ENCODE results near the gene ZBTB16. TPM values are rescaled to one million over a fixed set of nuclear protein-coding genes. Genes with fewer than 3 reads are reported as not detected.

The ZBTB16 gene
- total and polyA plus RNA-seq, 2 experiments from 2014 or later = 0.29 to 1.4 TPM

DNA sequence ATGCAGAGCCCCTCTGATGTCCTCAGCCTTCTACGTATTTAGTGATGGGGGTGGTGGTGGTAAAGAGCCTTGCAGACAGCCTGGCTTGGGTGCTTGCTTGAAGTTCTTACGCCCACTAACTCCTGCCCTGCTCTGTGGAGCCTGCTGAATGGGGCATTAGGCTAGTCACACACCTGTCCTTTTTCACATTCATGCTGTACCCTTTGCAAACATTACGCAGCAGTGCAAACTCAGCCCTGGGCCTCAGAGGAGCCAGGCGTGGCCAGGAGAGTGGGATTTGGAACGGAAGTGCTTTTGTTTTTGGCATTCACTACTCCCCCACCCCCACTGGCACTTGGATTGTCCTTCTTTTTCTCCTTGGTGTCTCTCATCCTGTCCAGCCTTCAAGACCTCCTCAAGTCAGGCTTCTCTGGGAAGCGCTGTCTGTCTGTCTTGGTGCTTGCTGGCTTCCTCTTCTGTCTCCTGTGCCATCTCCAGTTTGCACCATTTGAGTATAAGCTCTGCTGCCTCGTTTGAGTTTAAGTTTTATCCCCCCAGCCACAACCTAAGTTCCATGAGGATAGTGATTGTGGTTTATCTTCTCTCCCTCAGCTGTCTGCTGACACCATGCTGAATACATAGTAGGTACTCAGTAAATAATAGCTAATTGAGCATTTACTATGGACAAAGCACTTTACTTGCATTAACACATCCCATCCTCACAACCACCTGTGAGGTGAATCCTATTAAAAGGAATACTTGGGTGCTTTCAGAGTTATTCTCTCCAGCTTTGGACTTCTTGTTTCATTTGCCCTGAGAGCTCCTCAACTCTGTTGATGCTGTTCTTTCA is 26.7 kb downstream of the ZBTB16 start (continued):
- TF ChIP-seq, protein P1, sequence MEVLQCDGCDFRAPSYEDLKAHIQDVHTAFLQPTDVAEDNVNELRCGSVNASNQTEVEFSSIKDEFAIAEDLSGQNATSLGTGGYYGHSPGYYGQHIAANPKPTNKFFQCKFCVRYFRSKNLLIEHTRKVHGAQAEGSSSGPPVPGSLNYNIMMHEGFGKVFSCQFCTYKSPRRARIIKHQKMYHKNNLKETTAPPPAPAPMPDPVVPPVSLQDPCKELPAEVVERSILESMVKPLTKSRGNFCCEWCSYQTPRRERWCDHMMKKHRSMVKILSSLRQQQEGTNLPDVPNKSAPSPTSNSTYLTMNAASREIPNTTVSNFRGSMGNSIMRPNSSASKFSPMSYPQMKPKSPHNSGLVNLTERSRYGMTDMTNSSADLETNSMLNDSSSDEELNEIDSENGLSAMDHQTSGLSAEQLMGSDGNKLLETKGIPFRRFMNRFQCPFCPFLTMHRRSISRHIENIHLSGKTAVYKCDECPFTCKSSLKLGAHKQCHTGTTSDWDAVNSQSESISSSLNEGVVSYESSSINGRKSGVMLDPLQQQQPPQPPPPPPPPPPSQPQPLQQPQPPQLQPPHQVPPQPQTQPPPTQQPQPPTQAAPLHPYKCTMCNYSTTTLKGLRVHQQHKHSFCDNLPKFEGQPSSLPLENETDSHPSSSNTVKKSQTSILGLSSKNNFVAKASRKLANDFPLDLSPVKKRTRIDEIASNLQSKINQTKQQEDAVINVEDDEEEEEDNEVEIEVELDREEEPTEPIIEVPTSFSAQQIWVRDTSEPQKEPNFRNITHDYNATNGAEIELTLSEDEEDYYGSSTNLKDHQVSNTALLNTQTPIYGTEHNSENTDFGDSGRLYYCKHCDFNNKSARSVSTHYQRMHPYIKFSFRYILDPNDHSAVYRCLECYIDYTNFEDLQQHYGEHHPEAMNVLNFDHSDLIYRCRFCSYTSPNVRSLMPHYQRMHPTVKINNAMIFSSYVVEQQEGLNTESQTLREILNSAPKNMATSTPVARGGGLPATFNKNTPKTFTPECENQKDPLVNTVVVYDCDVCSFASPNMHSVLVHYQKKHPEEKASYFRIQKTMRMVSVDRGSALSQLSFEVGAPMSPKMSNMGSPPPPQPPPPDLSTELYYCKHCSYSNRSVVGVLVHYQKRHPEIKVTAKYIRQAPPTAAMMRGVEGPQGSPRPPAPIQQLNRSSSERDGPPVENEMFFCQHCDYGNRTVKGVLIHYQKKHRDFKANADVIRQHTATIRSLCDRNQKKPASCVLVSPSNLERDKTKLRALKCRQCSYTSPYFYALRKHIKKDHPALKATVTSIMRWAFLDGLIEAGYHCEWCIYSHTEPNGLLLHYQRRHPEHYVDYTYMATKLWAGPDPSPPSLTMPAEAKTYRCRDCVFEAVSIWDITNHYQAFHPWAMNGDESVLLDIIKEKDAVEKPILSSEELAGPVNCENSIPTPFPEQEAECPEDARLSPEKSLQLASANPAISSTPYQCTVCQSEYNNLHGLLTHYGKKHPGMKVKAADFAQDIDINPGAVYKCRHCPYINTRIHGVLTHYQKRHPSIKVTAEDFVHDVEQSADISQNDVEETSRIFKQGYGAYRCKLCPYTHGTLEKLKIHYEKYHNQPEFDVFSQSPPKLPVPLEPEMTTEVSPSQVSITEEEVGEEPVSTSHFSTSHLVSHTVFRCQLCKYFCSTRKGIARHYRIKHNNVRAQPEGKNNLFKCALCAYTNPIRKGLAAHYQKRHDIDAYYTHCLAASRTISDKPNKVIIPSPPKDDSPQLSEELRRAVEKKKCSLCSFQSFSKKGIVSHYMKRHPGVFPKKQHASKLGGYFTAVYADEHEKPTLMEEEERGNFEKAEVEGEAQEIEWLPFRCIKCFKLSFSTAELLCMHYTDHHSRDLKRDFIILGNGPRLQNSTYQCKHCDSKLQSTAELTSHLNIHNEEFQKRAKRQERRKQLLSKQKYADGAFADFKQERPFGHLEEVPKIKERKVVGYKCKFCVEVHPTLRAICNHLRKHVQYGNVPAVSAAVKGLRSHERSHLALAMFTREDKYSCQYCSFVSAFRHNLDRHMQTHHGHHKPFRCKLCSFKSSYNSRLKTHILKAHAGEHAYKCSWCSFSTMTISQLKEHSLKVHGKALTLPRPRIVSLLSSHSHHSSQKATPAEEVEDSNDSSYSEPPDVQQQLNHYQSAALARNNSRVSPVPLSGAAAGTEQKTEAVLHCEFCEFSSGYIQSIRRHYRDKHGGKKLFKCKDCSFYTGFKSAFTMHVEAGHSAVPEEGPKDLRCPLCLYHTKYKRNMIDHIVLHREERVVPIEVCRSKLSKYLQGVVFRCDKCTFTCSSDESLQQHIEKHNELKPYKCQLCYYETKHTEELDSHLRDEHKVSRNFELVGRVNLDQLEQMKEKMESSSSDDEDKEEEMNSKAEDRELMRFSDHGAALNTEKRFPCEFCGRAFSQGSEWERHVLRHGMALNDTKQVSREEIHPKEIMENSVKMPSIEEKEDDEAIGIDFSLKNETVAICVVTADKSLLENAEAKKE (CRISPR knock-in tag; IDR thresholded peaks at IDR 0.05) = no peak
- no peak for TF ChIP-seq NANOG (IDR thresholded peaks at IDR 0.05; ENCODE audit: borderline replicate concordance)
- TF ChIP-seq EZH2phosphoT487 (IDR thresholded peaks at IDR 0.05; ENCODE audit: unreplicated experiment) = no peak

DNA sequence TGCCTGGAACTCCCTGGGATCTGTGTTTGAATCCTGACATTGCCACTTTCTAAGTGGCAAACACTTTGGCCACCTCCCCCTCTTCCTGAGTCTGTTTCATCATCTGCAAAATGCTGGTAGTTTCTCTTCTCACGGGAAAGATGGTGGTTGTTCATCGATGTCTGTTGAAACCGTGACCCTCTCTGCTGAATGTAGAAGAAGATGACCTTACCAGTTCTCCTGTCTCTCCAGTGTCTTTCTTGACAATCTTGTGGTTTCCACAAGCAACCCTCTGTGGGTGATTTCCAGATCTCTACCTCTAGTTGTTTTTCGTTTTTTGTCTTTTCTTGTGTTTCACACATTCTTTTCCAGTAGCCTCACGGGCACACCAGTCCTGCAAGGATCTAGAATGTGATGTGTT is 27.5 kb downstream of the ZBTB16 start:
- TF ChIP-seq ZNF331 (CRISPR knock-in tag; IDR thresholded peaks at IDR 0.05; ENCODE audit: low read depth) (no peak), ZNF114 (CRISPR knock-in tag; IDR thresholded peaks at IDR 0.05) (no peak)
- Mint-ChIP-seq H3K4me1 (peaks cover 16% of the 10 kb centered on the region), H3K36me3 (ENCODE audit: low read depth) (no peaks in the 10 kb centered on the region), H3K27me3 (ENCODE audit: insufficient read depth, low read depth, poor library complexity) (peaks cover 14% of the 10 kb centered on the region), H3K27ac (no peak overlapping the region), H3K9me3 (no peaks in the 10 kb centered on the region), H3K4me3 (no peak overlapping the region)
- no peaks in the 10 kb centered on the region for H3K4me1 ChIP-seq (ENCODE audit: insufficient read depth)
- DNase-seq (ENCODE audit: low spot score) (no peak), ATAC-seq (no peak)
- no peaks in the 10 kb centered on the region for H3K36me3 ChIP-seq (ENCODE audit: insufficient read depth)
- H3K27ac ChIP-seq (ENCODE audit: low read depth) = no peak overlapping the region
- no peaks in the 10 kb centered on the region for H3F3A ChIP-seq (replicated peaks; ENCODE audit: low read depth)
- H3K27me3 ChIP-seq (ENCODE audit: insufficient read depth) = no peaks in the 10 kb centered on the region
- no peak overlapping the region for H3K4me3 ChIP-seq
- H2AFZ ChIP-seq = no peak overlapping the region
- no peak overlapping the region for H3K4me2 ChIP-seq
- H4K20me1 ChIP-seq (replicated peaks; ENCODE audit: insufficient read depth) = no peaks in the 10 kb centered on the region
- no peaks in the 10 kb centered on the region for H3K9me2 ChIP-seq (ENCODE audit: insufficient read depth)
- H3K79me2 ChIP-seq (replicated peaks; ENCODE audit: insufficient read depth) = no peaks in the 10 kb centered on the region

Measured in GM23338 (cell line).